IMR-90 (cell line): ENCODE data around the gene EXOC6B. TPM values are rescaled to one million over a fixed set of nuclear protein-coding genes. Genes with fewer than 3 reads are reported as not detected.

Experiments
- ATAC-seq: fragments of 200-7000 bp; cut with Tn5 transposase; 2 replicates; pipeline ENCODE4 v1.9.1; 2020; ENCODE audit warnings: low read depth, mild to moderate bottlenecking, moderate library complexity
- BruUV-seq: library from RNA; stranded (reverse); fragments of 400-500 nt; replicated peaks from 2 replicates; lab custom pipeline; 2021; lab: Mats Ljungman, UMichigan
- CTCF ChIA-PET: fragments of 300-600 bp; formaldehyde crosslinking; extraction: SDS; loops from one replicate; lab custom pipeline; 2021; ENCODE audit warnings: antibody characterized with exemption; lab: Yijun Ruan, JAX
- POLR2A ChIA-PET: fragments of 300-600 bp; sonication (Branson Sonifier 250); formaldehyde crosslinking; loops from one replicate; lab custom pipeline; 2022; ENCODE audit warnings: antibody characterized with exemption; ENCODE audit not compliant: unreplicated experiment; lab: Charles Lee
- DNase-seq: peaks from one replicate; pipeline ENCODE4 v3.0.0; 2013
- H2AFZ ChIP-seq: replicated peaks from 2 replicates; pipeline ENCODE3; 2013; ENCODE audit warnings: low read length, mild to moderate bottlenecking; ENCODE audit not compliant: poor library complexity
- H2AK5ac ChIP-seq: 2 replicates; pipeline ENCODE4 v1.6.1; 2013; ENCODE audit warnings: low read depth, low read length, inconsistent platforms
- H2AK9ac ChIP-seq: replicated peaks from 2 replicates; pipeline ENCODE3; 2013; ENCODE audit warnings: mild to moderate bottlenecking, low read depth, low read length, moderate library complexity; ENCODE audit not compliant: poor library complexity
- H2BK120ac ChIP-seq: 2 replicates; pipeline ENCODE4 v1.6.1; 2013; ENCODE audit warnings: low read depth, low read length, inconsistent platforms
- H2BK15ac ChIP-seq: 3 replicates; pipeline ENCODE4 v1.6.1; 2013; ENCODE audit warnings: low read depth, low read length, inconsistent platforms
- H2BK20ac ChIP-seq: 2 replicates; pipeline ENCODE4 v1.6.1; 2013; ENCODE audit warnings: low read depth, mild to moderate bottlenecking, inconsistent platforms, low read length, moderate library complexity
- H2BK5ac ChIP-seq: 2 replicates; pipeline ENCODE4 v1.6.1; 2013; ENCODE audit warnings: mild to moderate bottlenecking, low read depth, low read length, inconsistent platforms; ENCODE audit not compliant: poor library complexity, severe bottlenecking
- H3K14ac ChIP-seq: replicated peaks from 2 replicates; pipeline ENCODE4 v1.6.1; 2013; ENCODE audit warnings: low read depth, low read length, inconsistent platforms
- H3K18ac ChIP-seq: 2 replicates; pipeline ENCODE4 v1.6.1; 2013; ENCODE audit warnings: low read depth, low read length, control low read depth
- H3K23ac ChIP-seq: 2 replicates; pipeline ENCODE4 v1.6.1; 2013; ENCODE audit warnings: low read depth, low read length, inconsistent platforms
- H3K27ac ChIP-seq: 2 replicates; pipeline ENCODE4 v1.5.1; 2013; ENCODE audit warnings: mild to moderate bottlenecking, control low read depth, low read length; ENCODE audit not compliant: insufficient read depth
- H3K27me3 ChIP-seq: 2 replicates; pipeline ENCODE4 v1.6.1; 2013; ENCODE audit warnings: low read length; ENCODE audit not compliant: control insufficient read depth, insufficient read depth
- H3K36me3 ChIP-seq: 2 replicates; pipeline ENCODE4 v1.6.1; 2013; ENCODE audit warnings: low read length, mixed read lengths; ENCODE audit not compliant: control insufficient read depth, insufficient read depth
- H3K4ac ChIP-seq: 2 replicates; pipeline ENCODE4 v1.6.1; 2013; ENCODE audit warnings: low read depth, low read length, inconsistent platforms
- H3K4me1 ChIP-seq: 2 replicates; pipeline ENCODE4 v1.6.1; 2013; ENCODE audit warnings: low read length, mixed read lengths; ENCODE audit not compliant: control insufficient read depth, insufficient read depth
- H3K4me2 ChIP-seq: 2 replicates; pipeline ENCODE4 v1.6.1; 2013; ENCODE audit warnings: low read depth, mild to moderate bottlenecking, control low read depth, low read length, moderate library complexity
- H3K4me3 ChIP-seq: 2 replicates; pipeline ENCODE4 v1.5.1; 2013; ENCODE audit warnings: low read depth, mild to moderate bottlenecking, control low read depth, low read length, moderate library complexity; ENCODE audit not compliant: insufficient read depth
- H3K56ac ChIP-seq: 2 replicates; pipeline ENCODE4 v1.6.1; 2013; ENCODE audit warnings: low read length, inconsistent platforms; ENCODE audit not compliant: insufficient read depth; ENCODE audit errors: extremely low read depth
- H3K79me1 ChIP-seq, 2 experiments: 2 replicates each; pipeline ENCODE4 v1.6.1; 2013; ENCODE audit warnings: low read length in 2 of 2, inconsistent platforms in 1 of 2, low read depth in 1 of 2
- H3K9ac ChIP-seq: 2 replicates; pipeline ENCODE4 v1.6.1; 2013; ENCODE audit warnings: low read depth, low read length, control low read depth
- H3K9me1 ChIP-seq: 2 replicates; pipeline ENCODE4 v1.6.1; 2013; ENCODE audit warnings: low read length, inconsistent platforms; ENCODE audit not compliant: insufficient read depth
- H3K9me3 ChIP-seq: 2 replicates; pipeline ENCODE4 v1.6.1; 2013; ENCODE audit warnings: low read length; ENCODE audit not compliant: control insufficient read depth, insufficient read depth
- H4K20me1 ChIP-seq: 2 replicates; pipeline ENCODE4 v1.6.1; 2013; ENCODE audit warnings: low read length, inconsistent platforms; ENCODE audit not compliant: insufficient read depth
- H4K5ac ChIP-seq: 2 replicates; pipeline ENCODE4 v1.6.1; 2013; ENCODE audit warnings: mild to moderate bottlenecking, low read depth, low read length, control low read depth
- H4K8ac ChIP-seq, 2 experiments: 2 replicates each; pipeline ENCODE4 v1.6.1; 2013; ENCODE audit warnings: low read depth in 2 of 2, low read length in 2 of 2, control low read depth in 1 of 2, inconsistent platforms in 1 of 2
- H4K91ac ChIP-seq: 2 replicates; pipeline ENCODE4 v1.6.1; 2013; ENCODE audit warnings: low read depth, low read length, inconsistent platforms; ENCODE audit not compliant: insufficient read depth
- CEBPB ChIP-seq: IDR thresholded peaks from 2 replicates; pipeline ENCODE4 v1.6.1; 2012; ENCODE audit warnings: low read depth, low read length, improper control_type of control experiment
- FOS ChIP-seq: fragments of 150-350 bp; IDR thresholded peaks from 2 replicates; pipeline ENCODE4 v1.6.1; 2016; ENCODE audit warnings: low read depth, low read length
- MAFK ChIP-seq: IDR thresholded peaks from 2 replicates; pipeline ENCODE4 v1.6.1; 2012; ENCODE audit warnings: low read depth, low read length, improper control_type of control experiment
- MAZ ChIP-seq: IDR thresholded peaks from 2 replicates; pipeline ENCODE4 v1.6.1; 2012; ENCODE audit warnings: low read depth, mild to moderate bottlenecking, low read length, improper control_type of control experiment, moderate library complexity, borderline replicate concordance
- MXI1 ChIP-seq: IDR thresholded peaks from 2 replicates; pipeline ENCODE4 v1.6.1; 2012; ENCODE audit warnings: low read depth, mild to moderate bottlenecking, low read length, moderate library complexity, borderline replicate concordance
- NFE2L2 ChIP-seq: fragments of 150-350 bp; IDR thresholded peaks from 2 replicates; pipeline ENCODE4 v1.6.1; 2016; ENCODE audit warnings: low read depth, mild to moderate bottlenecking, low read length
- POLR2A ChIP-seq: IDR thresholded peaks from 2 replicates; pipeline ENCODE4 v1.6.1; 2012; ENCODE audit warnings: mild to moderate bottlenecking, low read depth, low read length
- RAD21 ChIP-seq: IDR thresholded peaks from 2 replicates; pipeline ENCODE4 v1.6.1; 2012; ENCODE audit warnings: low read length, improper control_type of control experiment
- RCOR1 ChIP-seq: IDR thresholded peaks from 2 replicates; pipeline ENCODE4 v1.6.1; 2012; ENCODE audit warnings: mild to moderate bottlenecking, low read length, improper control_type of control experiment; ENCODE audit not compliant: insufficient replicate concordance
- SMC3 ChIP-seq: fragments of 150-350 bp; IDR thresholded peaks from 2 replicates; pipeline ENCODE4 v1.6.1; 2016; ENCODE audit warnings: low read depth, mild to moderate bottlenecking, antibody characterized with exemption, low read length, moderate library complexity
- WGBS, 2 experiments: methylation state at CpG; one replicate each; pipeline versions ENCODE4 v1.1.5 to v1.1.7; 2013; ENCODE audit warnings: missing lambda C conversion rate in 2 of 2; ENCODE audit not compliant: insufficient read length in 1 of 2; ENCODE audit errors: extremely low coverage in 2 of 2; 5-methylcytosine and 5-hydroxymethylcytosine counted together
- dilution Hi-C: fragments of 300-500 bp; cut with HindIII; formaldehyde crosslinking; loops from one replicate; pipeline ENCODE4 v1.14.3; 2018; ENCODE audit warnings: low sequenced_read_pairs; ENCODE audit not compliant: unreplicated experiment
- in situ Hi-C: fragments of 300-500 bp; cut with MboI; formaldehyde crosslinking; loops from 3 replicates; pipeline ENCODE4 v1.14.3; 2019; ENCODE audit warnings: low sequenced_read_pairs, inconsistent platforms, mixed read lengths
- intact Hi-C: fragments of 100-400 bp; cut with micrococcal nuclease; formaldehyde crosslinking; loops from 2 replicates; pipeline ENCODE4 v1.10.0; 2022
- polyA plus RNA-seq, 3 experiments: library from polyadenylated mRNA; depleted of rRNA; stranded (reverse); fragments of >200 nt; gene quantifications; 2 replicates each; pipeline ENCODE4 v1.2.3, GENCODE V29; 2012; ENCODE audit warnings: low replicate concordance in 1 of 3
- total RNA-seq: library from RNA; depleted of rRNA; stranded (reverse); fragments of >200 nt; gene quantifications from 2 replicates; pipeline ENCODE4 v1.2.3, GENCODE V29; 2012
- TF ChIP-seq, protein P1 (sequence below): fragments of 150-350 bp; IDR thresholded peaks from 2 replicates; pipeline ENCODE4 v1.6.1; 2016; ENCODE audit warnings: low read depth, mild to moderate bottlenecking, low read length, moderate library complexity, borderline replicate concordance
- TF ChIP-seq, protein P2 (sequence below): fragments of 150-350 bp; IDR thresholded peaks from 2 replicates; pipeline ENCODE4 v1.6.1; 2017; ENCODE audit warnings: mild to moderate bottlenecking, antibody characterized with exemption, low read length, low read depth
- TF ChIP-seq, protein P3 (sequence below): conservative IDR thresholded peaks from 2 replicates; pipeline ENCODE4 v1.5.1; 2012; ENCODE audit warnings: mild to moderate bottlenecking, low read depth, low read length, improper control_type of control experiment

The EXOC6B gene
- total and polyA plus RNA-seq, 2 of the 4 experiments (the other 2 are of a cell fraction) = 10.2 to 29.4 TPM

DNA sequence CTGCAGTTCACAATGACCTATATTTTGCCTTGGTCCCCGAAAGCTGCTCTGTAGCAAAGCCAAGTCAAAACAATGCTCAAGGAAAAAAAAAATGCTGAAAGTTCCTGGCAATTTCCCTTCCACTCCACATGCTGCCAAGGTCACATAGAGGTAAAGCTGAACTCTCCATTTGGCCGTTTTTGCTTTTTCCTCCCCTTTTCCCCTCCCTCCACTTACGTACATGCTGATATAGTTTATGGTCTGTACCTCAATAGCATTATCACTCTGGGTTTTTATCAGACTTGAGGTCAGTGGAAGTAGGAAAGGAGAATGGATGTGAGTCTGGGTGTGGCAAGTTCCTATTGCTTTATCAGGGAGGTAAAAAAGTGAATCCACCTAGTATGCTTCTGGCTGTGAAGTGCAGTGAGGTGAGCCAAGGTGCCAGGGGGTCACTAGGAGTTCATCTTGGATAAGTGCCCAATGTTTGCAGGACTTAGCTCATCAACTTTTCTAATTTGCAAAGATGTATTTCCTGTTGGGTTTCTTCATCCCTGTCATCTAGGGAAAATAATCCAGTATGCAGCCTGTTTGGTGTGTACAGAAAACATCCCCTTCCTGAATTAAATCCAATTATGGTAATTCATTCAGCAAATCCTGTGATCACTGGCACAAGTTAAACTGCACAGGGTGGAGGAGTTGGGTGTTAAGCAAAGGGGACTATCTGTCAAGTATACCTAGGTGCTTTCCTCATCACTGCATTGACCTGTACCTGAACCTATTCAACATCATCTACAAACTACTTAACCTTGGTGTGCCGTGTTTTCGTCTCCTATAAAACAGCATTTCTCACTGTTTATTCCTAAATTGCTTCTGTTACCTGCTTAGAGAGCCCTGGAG is 553.8 kb downstream of the EXOC6B start:
- Histone ChIP-seq H3K18ac (no peak overlapping the region), H3K27me3 (no peaks in the 10 kb centered on the region), H3K4me2 (no peak overlapping the region), H3K4me3 (no peak overlapping the region), H2AK5ac (no peak overlapping the region), H2BK20ac (no peak overlapping the region), H3K9me1 (no peaks in the 10 kb centered on the region), H3K23ac (no peak overlapping the region), H4K20me1 (no peaks in the 10 kb centered on the region; the same call in 1 of the 2 replicates), H3K4ac (no peak overlapping the region), H2BK15ac (no peak overlapping the region), H2AFZ (no peak overlapping the region), H4K8ac (no peak overlapping the region), H2AK9ac (no peak overlapping the region), H3K14ac (no peak overlapping the region), H3K9me3 (no peaks in the 10 kb centered on the region), H3K56ac (no peak overlapping the region), H3K79me1 (no peaks in the 10 kb centered on the region; a peak in 1 of 4 replicates), H3K36me3 (no peaks in the 10 kb centered on the region), H4K91ac (no peak overlapping the region), H3K4me1 (peaks cover 8% of the 10 kb centered on the region), H4K5ac (no peak overlapping the region), H2BK120ac (no peak overlapping the region), H3K27ac (no peak overlapping the region), H2BK5ac (no peak overlapping the region), H3K9ac (no peak overlapping the region)
- TF ChIP-seq MXI1 = no peak
- TF ChIP-seq FOS = no peak
- TF ChIP-seq MAFK = no peak
- no peak for TF ChIP-seq MAZ
- no peak for TF ChIP-seq NFE2L2
- TF ChIP-seq POLR2A = no peak
- no peak for TF ChIP-seq RAD21
- TF ChIP-seq, protein P1, sequence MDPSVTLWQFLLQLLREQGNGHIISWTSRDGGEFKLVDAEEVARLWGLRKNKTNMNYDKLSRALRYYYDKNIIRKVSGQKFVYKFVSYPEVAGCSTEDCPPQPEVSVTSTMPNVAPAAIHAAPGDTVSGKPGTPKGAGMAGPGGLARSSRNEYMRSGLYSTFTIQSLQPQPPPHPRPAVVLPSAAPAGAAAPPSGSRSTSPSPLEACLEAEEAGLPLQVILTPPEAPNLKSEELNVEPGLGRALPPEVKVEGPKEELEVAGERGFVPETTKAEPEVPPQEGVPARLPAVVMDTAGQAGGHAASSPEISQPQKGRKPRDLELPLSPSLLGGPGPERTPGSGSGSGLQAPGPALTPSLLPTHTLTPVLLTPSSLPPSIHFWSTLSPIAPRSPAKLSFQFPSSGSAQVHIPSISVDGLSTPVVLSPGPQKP = no peak
- TF ChIP-seq CEBPB = no peak
- TF ChIP-seq, protein P2, sequence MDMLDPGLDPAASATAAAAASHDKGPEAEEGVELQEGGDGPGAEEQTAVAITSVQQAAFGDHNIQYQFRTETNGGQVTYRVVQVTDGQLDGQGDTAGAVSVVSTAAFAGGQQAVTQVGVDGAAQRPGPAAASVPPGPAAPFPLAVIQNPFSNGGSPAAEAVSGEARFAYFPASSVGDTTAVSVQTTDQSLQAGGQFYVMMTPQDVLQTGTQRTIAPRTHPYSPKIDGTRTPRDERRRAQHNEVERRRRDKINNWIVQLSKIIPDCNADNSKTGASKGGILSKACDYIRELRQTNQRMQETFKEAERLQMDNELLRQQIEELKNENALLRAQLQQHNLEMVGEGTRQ = no peak
- TF ChIP-seq RCOR1 = no peak
- TF ChIP-seq, protein P3, sequence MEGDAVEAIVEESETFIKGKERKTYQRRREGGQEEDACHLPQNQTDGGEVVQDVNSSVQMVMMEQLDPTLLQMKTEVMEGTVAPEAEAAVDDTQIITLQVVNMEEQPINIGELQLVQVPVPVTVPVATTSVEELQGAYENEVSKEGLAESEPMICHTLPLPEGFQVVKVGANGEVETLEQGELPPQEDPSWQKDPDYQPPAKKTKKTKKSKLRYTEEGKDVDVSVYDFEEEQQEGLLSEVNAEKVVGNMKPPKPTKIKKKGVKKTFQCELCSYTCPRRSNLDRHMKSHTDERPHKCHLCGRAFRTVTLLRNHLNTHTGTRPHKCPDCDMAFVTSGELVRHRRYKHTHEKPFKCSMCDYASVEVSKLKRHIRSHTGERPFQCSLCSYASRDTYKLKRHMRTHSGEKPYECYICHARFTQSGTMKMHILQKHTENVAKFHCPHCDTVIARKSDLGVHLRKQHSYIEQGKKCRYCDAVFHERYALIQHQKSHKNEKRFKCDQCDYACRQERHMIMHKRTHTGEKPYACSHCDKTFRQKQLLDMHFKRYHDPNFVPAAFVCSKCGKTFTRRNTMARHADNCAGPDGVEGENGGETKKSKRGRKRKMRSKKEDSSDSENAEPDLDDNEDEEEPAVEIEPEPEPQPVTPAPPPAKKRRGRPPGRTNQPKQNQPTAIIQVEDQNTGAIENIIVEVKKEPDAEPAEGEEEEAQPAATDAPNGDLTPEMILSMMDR = no peak
- TF ChIP-seq SMC3 = no peak
- DNase-seq = no peak
- no peak for ATAC-seq
- BruUV-seq = no TSS peak
- WGBS, 2 experiments = no CpG with 5 or more reads among the region's 5 CpGs
- in situ Hi-C loops = no loop called here
- dilution Hi-C loops = no loop called here
- POLR2A ChIA-PET = no interaction called here
- intact Hi-C loops = no loop called here
- CTCF ChIA-PET = no interaction called here
